Tibial nerve (tissue), 4 donors: ENCODE measurements around the gene SETD7.

Experiments
- CTCF ChIP-seq, 5 experiments: fragments of 200-600 bp in 3 of 5; fragments of 450-650 bp in 2 of 5; sonication (generic) in 3 of 5; IDR thresholded peaks; one replicate each; pipeline ENCODE4 v1.5.1; 2016 to 2019; ENCODE audit warnings: antibody characterized with exemption in 5 of 5, mild to moderate bottlenecking in 3 of 5, moderate library complexity in 2 of 5
- EP300 ChIP-seq, 2 donors: sonication (generic); formaldehyde crosslinking; IDR thresholded peaks; one replicate each; pipeline ENCODE4 v1.6.1; 2017; ENCODE audit warnings: antibody characterized with exemption in 2 of 2, mild to moderate bottlenecking in 1 of 2

- peak in 1 of 5 experiments; percentile 23 for TF ChIP-seq CTCF (IDR thresholded peaks at IDR 0.05)
- TF ChIP-seq EP300 (IDR thresholded peaks at IDR 0.05) = peak in 1 of 2 donors; percentile 58
These were observed 27.5 kb downstream of the SETD7 start for GRCh38 chr4:139528377-139529005.
